ENCODE data around the gene DAPK3.

- TF ChIP-seq CTCF (IDR thresholded peaks at IDR 0.05): no peak
- no peak for TF ChIP-seq POLR2A (IDR thresholded peaks at IDR 0.05)
These were observed 14.9 kb upstream of the DAPK3 start for GRCh38 chr19:3985643-3986259.
